ENCODE measurements around the gene ELOA.
A peak's percentile ranks its signal among the peaks of the same experiment; 100 is the strongest.
"Not testable (repeated sequence)": the region's sequence is repeated elsewhere in the genome, so short reads cannot be mapped to it uniquely, and the experiment has no call there.

ELOA gene

GRCh38 chr1:23719162-23719820 is 24.0 kb upstream of the ELOA start:
- H3K4me3 ChIP-seq (ENCODE audit: low read depth, low read length) = no peak overlapping the region
- no peak for TF ChIP-seq CTCF (IDR thresholded peaks at IDR 0.05; ENCODE audit: low read depth, low read length, missing control alignments)
- DNase-seq (ENCODE audit: low read depth) = no peak

GRCh38 chr1:23720256-23720995 is 22.8 kb upstream of the ELOA start:
- TF ChIP-seq CTCF (IDR thresholded peaks at IDR 0.05; ENCODE audit: low read depth, low read length, missing control alignments) = no peak
- H3K4me3 ChIP-seq (ENCODE audit: low read depth, low read length) = peak overlapping the region; percentile 5; the same call in 1 of the 2 replicates
- peak; percentile 84 for DNase-seq (ENCODE audit: low read depth)

GRCh38 chr1:23722652-23723051 is 20.6 kb upstream of the ELOA start:
- DNase-seq (ENCODE audit: low read depth) = no peak
- peak overlapping the region; percentile 20; the same call in 1 of the 2 replicates for H3K4me3 ChIP-seq (ENCODE audit: low read depth, low read length)
- no peak for TF ChIP-seq CTCF (IDR thresholded peaks at IDR 0.05; ENCODE audit: low read depth, low read length, missing control alignments)

GRCh38 chr1:23726686-23727085 is 16.6 kb upstream of the ELOA start:
- H3K4me3 ChIP-seq (ENCODE audit: low read depth, low read length) = no peak overlapping the region
- DNase-seq (ENCODE audit: low read depth) = no peak
- TF ChIP-seq CTCF (IDR thresholded peaks at IDR 0.05; ENCODE audit: low read depth, low read length, missing control alignments) = no peak

GRCh38 chr1:23727362-23727811 is 15.9 kb upstream of the ELOA start:
- no peak overlapping the region; the same call in 1 of the 2 replicates for H3K4me3 ChIP-seq (ENCODE audit: low read depth, low read length)
- no peak for TF ChIP-seq CTCF (IDR thresholded peaks at IDR 0.05; ENCODE audit: low read depth, low read length, missing control alignments)
- DNase-seq (ENCODE audit: low read depth) = no peak

GRCh38 chr1:23732363-23733224 is 10.7 kb upstream of the ELOA start:
- no peak for DNase-seq (ENCODE audit: low read depth)
- TF ChIP-seq CTCF (IDR thresholded peaks at IDR 0.05; ENCODE audit: low read depth, low read length, missing control alignments) = no peak
- H3K4me3 ChIP-seq (ENCODE audit: low read depth, low read length) = no peak overlapping the region

- not testable (repeated sequence) for H3K4me3 ChIP-seq (ENCODE audit: low read depth, low read length); DNase-seq (ENCODE audit: low read depth)
These were observed 10.0 kb upstream of the ELOA start for GRCh38 chr1:23733281-23733680.
